Gastroesophageal sphincter (tissue), 3 donors: ENCODE measurements around the gene BTNL8.

Source experiments
- POLR2A ChIP-seq, 2 donors: fragments of 450-650 bp; IDR thresholded peaks; one replicate each; pipeline ENCODE4 v1.6.1; 2017; ENCODE audit warnings: antibody characterized with exemption in 2 of 2, mild to moderate bottlenecking in 2 of 2, moderate library complexity in 1 of 2
- TF ChIP-seq, protein P1 (sequence below), 4 experiments: fragments of 200-600 bp in 2 of 4; fragments of 450-650 bp in 2 of 4; sonication (generic) in 1 of 4; IDR thresholded peaks; one replicate each; pipeline ENCODE4 v1.5.1; 2017 to 2019; ENCODE audit warnings: antibody characterized with exemption in 4 of 4, mild to moderate bottlenecking in 2 of 4, moderate library complexity in 2 of 4

DNA sequence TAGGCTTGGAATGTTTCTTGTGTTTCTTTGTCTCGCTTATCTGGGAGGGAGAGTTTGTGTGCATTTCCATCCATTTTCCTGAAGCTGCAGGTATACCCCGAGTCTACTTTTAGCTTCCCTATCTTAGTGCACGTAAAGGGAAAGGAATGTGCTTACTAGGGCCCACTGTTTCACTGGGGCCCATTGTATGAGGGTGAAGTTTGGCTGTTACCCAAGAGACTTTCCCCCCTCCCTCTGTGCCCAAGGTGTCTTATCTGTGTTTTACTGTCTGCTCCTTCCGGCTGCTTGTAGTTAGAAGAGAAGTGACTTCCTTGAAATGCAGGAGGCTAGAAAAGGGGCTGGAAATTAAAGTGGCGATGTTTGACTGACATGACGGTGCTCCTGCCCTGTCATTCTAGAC lies 77.6 kb downstream of the BTNL8 start:
- TF ChIP-seq, protein P1, sequence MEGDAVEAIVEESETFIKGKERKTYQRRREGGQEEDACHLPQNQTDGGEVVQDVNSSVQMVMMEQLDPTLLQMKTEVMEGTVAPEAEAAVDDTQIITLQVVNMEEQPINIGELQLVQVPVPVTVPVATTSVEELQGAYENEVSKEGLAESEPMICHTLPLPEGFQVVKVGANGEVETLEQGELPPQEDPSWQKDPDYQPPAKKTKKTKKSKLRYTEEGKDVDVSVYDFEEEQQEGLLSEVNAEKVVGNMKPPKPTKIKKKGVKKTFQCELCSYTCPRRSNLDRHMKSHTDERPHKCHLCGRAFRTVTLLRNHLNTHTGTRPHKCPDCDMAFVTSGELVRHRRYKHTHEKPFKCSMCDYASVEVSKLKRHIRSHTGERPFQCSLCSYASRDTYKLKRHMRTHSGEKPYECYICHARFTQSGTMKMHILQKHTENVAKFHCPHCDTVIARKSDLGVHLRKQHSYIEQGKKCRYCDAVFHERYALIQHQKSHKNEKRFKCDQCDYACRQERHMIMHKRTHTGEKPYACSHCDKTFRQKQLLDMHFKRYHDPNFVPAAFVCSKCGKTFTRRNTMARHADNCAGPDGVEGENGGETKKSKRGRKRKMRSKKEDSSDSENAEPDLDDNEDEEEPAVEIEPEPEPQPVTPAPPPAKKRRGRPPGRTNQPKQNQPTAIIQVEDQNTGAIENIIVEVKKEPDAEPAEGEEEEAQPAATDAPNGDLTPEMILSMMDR (IDR thresholded peaks at IDR 0.05): no peak
- no peak for TF ChIP-seq POLR2A (IDR thresholded peaks at IDR 0.05)
